HEK293T (cell line): Measurements from ENCODE around the gene SUPT3H.

ENCODE experiments used
- ARNT ChIP-seq: fragments of 450-650 bp; IDR thresholded peaks from 2 replicates; pipeline ENCODE4 v1.6.1; 2017; ENCODE audit warnings: mild to moderate bottlenecking
- BHLHE40 ChIP-seq: fragments of 450-650 bp; IDR thresholded peaks from 2 replicates; pipeline ENCODE4 v1.6.1; 2016; ENCODE audit warnings: mild to moderate bottlenecking, moderate library complexity, borderline replicate concordance
- CTBP1 ChIP-seq: fragments of 450-650 bp; IDR thresholded peaks from 2 replicates; pipeline ENCODE4 v1.6.1; 2016; ENCODE audit warnings: borderline replicate concordance
- ELF4 ChIP-seq: fragments of 450-650 bp; IDR thresholded peaks from 2 replicates; pipeline ENCODE4 v1.6.1; 2017; ENCODE audit warnings: antibody characterized with exemption
- FOXA1 ChIP-seq: fragments of 450-650 bp; IDR thresholded peaks from 2 replicates; pipeline ENCODE4 v1.6.1; 2016; ENCODE audit warnings: mild to moderate bottlenecking
- FOXK2 ChIP-seq: fragments of 450-650 bp; IDR thresholded peaks from 2 replicates; pipeline ENCODE4 v1.6.1; 2016; ENCODE audit warnings: mild to moderate bottlenecking
- FOXM1 ChIP-seq: fragments of 450-650 bp; IDR thresholded peaks from 2 replicates; pipeline ENCODE4 v1.6.1; 2017; ENCODE audit warnings: mild to moderate bottlenecking, borderline replicate concordance
- HDGF ChIP-seq: fragments of 450-650 bp; IDR thresholded peaks from 2 replicates; pipeline ENCODE4 v1.6.1; 2017; ENCODE audit warnings: antibody characterized with exemption, borderline replicate concordance
- LEF1 ChIP-seq: fragments of 450-650 bp; IDR thresholded peaks from 2 replicates; pipeline ENCODE4 v1.6.1; 2017; ENCODE audit warnings: mild to moderate bottlenecking, borderline replicate concordance
- NFRKB ChIP-seq: fragments of 450-650 bp; IDR thresholded peaks from 2 replicates; pipeline ENCODE4 v1.6.1; 2016; ENCODE audit warnings: mild to moderate bottlenecking, moderate library complexity
- SP1 ChIP-seq: fragments of 450-650 bp; IDR thresholded peaks from 2 replicates; pipeline ENCODE4 v1.6.1; 2017
- SUZ12 ChIP-seq: fragments of 450-650 bp; IDR thresholded peaks from 2 replicates; pipeline ENCODE4 v1.6.1; 2016; ENCODE audit warnings: mild to moderate bottlenecking
- TARDBP ChIP-seq: fragments of 450-650 bp; IDR thresholded peaks from 2 replicates; pipeline ENCODE4 v1.6.1; 2016
- ZNF384 ChIP-seq: fragments of 450-650 bp; IDR thresholded peaks from 2 replicates; pipeline ENCODE4 v1.6.1; 2016

DNA sequence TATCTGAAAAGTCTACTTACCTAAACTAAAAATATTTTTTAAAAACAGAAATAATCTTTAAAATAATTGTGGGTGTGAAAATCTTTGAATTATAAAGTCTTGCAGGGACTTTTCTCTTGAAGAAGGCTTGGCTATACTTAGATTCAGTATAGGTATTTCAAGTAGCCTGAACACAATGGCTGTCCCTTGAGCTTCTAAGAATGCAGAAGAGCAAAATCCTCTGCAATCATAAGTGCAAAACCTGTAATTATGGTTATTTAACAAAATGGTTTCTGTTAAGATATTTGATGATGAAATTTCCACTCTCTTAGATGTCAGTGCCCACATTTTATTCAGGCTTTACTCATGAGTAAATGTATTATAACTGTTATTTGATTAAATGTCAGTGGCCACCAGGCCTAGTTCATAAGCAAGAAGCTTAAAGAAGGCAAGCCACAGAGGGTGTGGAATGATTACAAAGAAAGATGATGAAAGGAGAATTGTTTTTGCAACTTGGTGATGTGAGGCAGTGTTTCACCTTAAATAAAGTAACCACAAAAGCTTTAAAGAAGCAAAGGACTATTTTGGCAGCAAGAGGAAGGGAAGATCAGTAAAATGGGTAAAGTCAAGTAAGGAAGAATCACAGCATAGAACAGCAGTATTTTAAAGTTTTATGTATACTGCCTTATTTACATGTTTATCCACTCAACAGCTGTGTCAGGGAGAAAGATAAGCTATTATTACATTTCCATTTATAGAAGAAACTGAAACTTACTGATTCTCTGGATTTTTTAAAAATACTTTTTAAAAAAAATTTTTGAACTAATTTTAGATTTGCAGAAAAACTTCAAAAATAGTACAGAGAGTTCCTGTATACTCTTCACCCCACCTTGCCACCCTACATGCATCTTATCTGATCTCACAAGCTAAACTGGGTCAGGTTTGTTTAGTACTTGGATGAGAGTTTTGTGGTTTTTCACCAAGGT lies 400.8 kb downstream of the SUPT3H start:
- no peak for TF ChIP-seq SP1
- TF ChIP-seq FOXA1, result no peak
- TF ChIP-seq FOXM1, result no peak
- TF ChIP-seq CTBP1, result no peak
- no peak for TF ChIP-seq FOXK2
- no peak for TF ChIP-seq ARNT
- no peak for TF ChIP-seq ELF4
- TF ChIP-seq ZNF384, result no peak
- no peak for TF ChIP-seq BHLHE40
- no peak for TF ChIP-seq HDGF
- no peak for TF ChIP-seq LEF1
- no peak for TF ChIP-seq NFRKB
- TF ChIP-seq SUZ12, result no peak
- no peak for TF ChIP-seq TARDBP
